ENCODE results near the gene ENPP7.

DNA sequence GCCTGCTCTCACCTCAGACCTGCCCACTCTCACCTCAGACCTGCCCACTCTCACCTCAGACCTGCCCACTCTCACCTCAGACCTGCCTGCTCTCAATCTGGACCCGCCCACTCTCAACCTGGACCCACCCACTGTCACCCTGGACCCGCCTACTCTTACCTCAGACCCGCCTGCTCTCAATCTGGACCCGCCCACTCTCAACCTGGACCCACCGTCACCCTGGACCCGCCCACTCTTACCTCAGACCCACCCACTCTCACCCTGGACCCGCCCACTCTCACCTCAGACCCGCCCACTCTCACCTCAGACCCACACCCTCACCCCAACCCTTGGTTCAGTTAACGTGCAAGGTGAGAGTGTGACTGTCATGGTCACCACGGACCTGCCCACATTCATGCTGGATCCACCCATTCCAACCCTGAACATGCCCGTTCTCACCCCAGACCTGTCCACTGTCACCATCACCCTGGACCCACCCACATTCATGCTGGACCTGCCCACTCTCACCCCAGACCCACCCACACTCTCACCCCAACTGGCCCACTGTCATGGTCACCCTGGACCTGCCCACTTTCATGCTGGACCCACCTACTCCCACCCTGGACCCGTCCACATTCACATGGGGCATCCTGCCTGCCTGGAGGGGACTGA, 31.2 kb upstream of the ENPP7 start:
- TF ChIP-seq, protein P1, sequence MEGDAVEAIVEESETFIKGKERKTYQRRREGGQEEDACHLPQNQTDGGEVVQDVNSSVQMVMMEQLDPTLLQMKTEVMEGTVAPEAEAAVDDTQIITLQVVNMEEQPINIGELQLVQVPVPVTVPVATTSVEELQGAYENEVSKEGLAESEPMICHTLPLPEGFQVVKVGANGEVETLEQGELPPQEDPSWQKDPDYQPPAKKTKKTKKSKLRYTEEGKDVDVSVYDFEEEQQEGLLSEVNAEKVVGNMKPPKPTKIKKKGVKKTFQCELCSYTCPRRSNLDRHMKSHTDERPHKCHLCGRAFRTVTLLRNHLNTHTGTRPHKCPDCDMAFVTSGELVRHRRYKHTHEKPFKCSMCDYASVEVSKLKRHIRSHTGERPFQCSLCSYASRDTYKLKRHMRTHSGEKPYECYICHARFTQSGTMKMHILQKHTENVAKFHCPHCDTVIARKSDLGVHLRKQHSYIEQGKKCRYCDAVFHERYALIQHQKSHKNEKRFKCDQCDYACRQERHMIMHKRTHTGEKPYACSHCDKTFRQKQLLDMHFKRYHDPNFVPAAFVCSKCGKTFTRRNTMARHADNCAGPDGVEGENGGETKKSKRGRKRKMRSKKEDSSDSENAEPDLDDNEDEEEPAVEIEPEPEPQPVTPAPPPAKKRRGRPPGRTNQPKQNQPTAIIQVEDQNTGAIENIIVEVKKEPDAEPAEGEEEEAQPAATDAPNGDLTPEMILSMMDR (IDR thresholded peaks at IDR 0.05 in 2 of 3, conservative IDR thresholded peaks at IDR 0.05 in 1 of 3; ENCODE audit: borderline replicate concordance in 1 of 3, insufficient read depth in 1 of 3, low read depth in 2 of 3, low read length in 2 of 3) = no peak
- TF ChIP-seq, protein P2, sequence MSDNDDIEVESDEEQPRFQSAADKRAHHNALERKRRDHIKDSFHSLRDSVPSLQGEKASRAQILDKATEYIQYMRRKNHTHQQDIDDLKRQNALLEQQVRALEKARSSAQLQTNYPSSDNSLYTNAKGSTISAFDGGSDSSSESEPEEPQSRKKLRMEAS (IDR thresholded peaks at IDR 0.05) = no peak
- TF ChIP-seq POLR2A (IDR thresholded peaks at IDR 0.05; ENCODE audit: borderline replicate concordance, extremely low read depth, insufficient read depth, insufficient read length) (no peak), EZH2phosphoT487 (IDR thresholded peaks at IDR 0.05; ENCODE audit: borderline replicate concordance) (no peak), SIN3A (IDR thresholded peaks at IDR 0.05; ENCODE audit: low read depth) (no peak), EZH2 (IDR thresholded peaks at IDR 0.05) (no peak), JUND (IDR thresholded peaks at IDR 0.05) (no peak), ZNF274 (IDR thresholded peaks at IDR 0.05; ENCODE audit: low read depth, low read length) (no peak), ZFX (IDR thresholded peaks at IDR 0.05) (no peak)
